Hematopoietic multipotent progenitor cell treated with erythropoietin and hydrocortisone succinate and interleukin-3 and kit ligand, for 15 days (in vitro differentiated cells): ENCODE data around the gene RNF151.
A peak's percentile ranks its signal among the peaks of the same experiment; 100 is the strongest.

Source experiments
- DNase-seq: peaks from one replicate; pipeline ENCODE4 v3.0.0-alpha.2; 2015; ENCODE audit warnings: low spot score

RNF151 gene

DNA sequence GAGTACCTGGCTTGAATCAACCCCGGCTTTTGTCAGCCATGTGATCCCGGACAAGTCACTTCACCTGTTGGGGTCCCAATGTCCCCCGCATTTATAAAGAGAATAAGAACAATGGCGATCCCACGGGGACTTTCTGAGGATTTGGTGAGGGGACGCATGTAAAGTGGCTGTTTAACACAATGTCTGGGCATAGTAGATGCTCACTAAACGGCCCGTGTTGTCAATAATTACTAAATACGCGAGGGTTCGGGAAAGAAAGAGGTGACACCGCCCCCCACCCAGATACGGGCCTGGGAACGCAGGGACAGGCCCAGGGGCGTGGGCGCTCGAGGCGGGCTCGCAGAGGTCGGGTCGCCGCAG lies 24.9 kb downstream of the RNF151 start:
- no peak for DNase-seq

- DNase-seq = peak; percentile 96
Observed at GRCh38 chr16:1991948-1992703, 25.5 kb downstream of the RNF151 start.

DNA sequence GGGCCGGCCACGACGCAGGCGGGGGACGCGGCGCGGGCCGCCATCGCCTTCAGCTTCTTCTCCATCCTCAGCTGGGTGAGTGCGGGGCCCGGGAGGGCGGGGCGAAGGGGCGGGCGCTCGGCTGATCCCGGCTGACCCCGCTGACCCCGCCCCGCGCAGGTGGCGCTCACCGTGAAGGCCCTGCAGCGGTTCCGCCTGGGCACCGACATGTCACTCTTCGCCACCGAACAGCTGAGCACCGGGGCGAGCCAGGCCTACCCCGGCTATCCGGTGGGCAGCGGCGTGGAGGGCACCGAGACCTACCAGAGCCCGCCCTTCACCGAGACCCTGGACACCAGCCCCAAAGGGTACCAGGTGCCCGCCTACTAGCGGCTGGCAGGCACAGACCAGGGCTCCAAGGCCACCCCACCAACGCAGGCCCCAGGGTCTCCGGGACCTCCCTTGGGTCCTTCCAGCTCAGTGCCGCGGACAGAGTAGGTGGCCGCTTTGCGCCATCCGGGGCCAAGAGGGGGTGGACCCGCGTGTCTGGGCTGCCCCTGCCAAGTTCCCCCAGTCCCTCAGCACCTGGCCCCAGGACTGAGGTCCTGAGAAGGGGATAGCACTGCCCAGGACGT lies 26.2 kb downstream of the RNF151 start:
- DNase-seq = no peak

DNA sequence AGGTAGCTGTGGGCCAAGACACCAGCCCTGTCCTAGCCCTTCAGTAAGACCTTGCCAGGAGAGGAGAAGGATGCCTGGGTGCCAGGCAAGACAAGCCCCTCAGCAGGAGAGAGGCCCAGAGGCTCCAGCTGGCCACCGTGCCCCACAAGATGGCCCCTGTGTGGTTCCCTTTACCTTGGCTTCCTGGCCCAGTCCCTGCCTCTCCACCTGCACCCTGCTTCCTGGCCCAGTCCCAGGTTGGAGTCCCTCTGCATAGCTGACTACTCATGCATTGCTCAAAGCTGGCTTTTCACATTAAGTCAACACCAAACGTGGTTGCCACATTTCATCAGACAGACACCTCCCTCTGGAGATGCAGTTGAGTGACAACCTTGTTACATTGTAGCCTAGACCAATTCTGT lies 27.1 kb downstream of the RNF151 start:
- DNase-seq = no peak

DNA sequence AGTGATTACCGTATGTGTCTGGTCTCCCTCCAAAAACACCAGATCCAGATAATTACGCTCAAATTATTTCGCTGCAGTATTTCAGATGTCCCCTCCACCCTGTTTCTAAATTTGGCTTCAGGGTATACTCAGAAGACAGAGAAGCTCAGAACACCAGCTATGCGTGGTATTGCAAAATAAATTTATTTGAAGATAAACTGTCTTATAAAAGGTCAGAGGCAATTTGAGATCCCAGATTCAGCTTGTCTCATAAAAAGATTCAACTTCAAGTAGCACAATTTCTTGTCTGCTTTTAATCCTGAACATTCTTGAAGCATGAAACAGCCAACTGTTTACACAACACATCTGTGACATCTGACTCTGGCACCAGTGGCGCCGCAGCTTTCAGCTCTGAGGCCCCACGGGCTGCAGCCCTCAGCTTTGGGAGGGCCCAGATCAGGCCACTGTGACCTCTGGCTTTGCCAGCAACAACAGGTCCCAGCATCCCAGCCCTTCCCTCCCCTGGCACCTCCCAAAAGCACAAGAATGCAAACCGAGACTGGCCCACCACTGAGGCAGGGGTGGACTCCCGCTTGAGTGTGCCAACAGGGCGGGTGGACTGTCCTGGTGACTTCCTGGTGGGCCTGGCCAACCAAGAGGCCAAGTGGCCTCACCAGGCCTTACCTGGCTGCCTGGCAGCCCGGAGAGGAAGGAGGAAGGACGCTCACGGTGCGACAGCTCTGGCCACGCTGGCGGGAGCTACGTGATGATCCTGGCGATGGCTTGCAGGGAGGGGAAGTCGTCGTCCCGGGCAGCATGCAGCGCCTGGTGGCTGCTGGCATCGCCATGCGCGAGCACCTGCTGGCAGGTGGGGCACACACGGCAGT lies 31.1 kb downstream of the RNF151 start:
- DNase-seq = no peak

DNA sequence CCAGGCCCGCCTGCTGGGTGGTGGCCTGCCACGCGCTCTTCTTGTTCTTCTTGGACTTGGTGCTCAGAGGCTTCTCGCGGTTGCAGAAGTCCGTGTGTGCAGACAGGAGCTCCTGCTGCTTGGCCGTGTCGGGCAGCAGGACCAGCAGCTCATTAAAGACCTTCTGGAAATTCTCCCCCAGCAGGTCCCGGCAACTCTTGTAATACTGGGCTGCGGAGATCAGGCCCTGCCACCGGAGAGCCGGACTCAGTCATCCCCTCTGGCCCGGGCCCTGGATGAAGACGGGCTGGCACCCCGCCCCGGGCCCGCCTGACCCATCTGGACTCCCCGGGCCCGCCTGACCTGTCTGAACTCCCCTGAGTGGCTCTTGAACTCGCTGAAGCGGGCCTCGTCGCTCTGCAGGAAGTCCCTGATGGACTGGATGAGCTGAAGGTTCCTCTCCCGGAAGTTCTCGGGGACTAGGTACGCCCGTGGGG lies 31.7 kb downstream of the RNF151 start:
- no peak for DNase-seq

DNA sequence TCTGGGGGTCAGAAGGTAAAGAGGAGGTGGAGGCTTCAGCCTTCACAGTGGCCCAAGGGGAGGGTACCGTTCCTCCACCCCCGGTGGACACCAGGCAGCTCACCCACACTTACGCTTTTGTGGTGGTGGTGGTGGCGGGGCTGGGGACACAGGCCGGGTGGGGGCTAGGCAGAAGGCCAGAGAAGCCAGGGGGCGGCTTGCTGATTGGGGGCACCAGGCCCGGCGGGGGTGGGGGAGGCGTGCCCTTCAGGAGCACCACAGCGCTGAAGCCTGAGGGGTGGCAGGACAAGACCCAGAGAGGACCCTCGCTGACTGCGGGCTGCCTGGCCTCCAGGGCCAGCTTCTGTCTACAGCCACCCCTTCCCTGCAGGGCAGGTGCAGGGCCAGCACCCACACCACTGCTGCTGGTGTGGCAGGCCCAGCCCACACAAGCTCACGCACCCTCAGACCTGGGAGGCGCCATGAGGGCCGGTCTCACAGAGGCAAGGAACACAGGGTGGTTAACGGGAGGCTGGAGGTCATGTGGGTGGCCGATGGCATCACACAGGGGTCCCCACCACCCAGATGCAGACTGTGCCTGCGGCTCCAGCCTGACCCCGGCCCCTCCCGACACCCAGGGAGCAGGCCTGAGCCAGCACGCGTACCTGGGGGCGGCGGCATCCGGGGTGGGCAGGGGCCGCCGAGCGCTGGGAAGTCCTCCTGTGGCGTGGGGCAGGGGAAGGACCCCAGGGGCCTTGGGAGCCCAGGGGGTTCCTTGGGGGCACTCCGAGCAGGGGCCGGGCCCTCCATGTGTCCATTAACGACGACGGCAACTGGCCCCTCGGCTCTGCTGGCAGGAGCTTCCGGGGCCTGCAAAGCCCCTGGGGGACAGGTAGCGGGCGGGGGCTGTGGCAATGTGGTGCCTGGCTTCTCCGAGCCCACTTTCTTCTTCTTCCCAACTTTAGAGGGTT lies 32.5 kb downstream of the RNF151 start:
- no peak for DNase-seq

DNA sequence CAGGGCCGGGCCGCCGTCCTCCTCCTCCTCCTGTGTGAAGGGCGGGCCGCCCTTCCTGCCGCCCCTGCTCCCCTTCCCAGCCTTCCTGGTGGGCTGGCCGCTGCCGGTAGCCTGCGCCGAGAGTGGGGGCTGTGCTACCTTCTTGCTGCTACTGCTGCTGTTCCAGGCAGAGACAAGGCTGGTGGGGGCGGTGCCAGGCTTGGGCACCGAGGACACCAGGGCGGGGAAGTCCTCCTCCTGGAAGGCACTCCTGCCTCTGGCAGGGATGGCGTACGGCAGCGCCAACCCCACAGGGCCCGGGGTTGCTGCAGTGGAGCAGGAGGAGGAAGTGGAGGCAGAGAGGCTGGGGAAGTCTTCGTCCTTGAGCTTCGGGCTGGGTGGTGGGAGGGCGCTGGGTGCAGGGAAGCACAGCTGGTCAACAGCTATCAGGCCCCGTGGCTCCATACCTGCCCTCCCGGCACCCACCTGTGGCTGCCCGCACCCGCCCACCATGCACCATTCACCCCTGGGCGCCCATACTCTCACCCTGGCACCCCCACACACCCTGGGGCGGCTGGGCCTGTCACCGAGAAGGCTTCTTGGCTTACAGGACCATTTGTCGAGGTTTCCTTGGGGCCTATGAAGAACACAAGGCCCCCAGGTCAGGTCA lies 33.3 kb downstream of the RNF151 start:
- no peak for DNase-seq

- no peak for DNase-seq
Observed at GRCh38 chr16:2001035-2001434, 34.4 kb downstream of the RNF151 start.

GRCh38 chr16:2001456-2002355 lies 35.0 kb downstream of the RNF151 start:
- no peak for DNase-seq

GRCh38 chr16:2002406-2003230 lies 36.0 kb downstream of the RNF151 start:
- no peak for DNase-seq

DNA sequence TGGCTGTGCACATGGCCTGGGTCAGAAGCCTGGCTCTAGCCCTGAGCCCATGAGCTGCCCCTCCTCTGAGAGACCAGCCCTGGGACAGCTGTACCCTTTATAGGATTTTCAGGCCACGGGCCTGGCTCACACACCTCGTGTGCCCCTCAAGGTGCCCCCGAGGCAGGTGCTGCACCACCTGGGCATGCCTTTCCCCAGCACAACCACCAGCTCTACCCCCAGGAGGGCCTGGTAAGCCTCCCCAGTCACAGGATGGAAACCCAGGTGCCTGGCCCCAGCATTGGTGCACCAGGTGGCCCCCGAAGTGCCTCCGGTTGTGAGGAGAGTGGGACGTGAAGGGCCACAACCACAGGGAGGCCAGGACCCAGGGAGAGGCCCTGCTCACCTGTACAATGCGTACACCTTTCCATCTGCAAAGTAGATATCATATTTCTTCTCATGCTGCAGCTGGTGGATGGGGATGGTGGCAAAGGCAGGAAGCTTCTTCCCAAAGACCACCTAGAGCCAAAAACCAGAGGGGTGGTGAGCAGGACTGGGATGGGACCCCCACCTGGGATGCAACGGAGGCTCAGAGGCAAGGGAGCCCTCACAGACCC lies 36.7 kb downstream of the RNF151 start:
- DNase-seq = no peak

DNA sequence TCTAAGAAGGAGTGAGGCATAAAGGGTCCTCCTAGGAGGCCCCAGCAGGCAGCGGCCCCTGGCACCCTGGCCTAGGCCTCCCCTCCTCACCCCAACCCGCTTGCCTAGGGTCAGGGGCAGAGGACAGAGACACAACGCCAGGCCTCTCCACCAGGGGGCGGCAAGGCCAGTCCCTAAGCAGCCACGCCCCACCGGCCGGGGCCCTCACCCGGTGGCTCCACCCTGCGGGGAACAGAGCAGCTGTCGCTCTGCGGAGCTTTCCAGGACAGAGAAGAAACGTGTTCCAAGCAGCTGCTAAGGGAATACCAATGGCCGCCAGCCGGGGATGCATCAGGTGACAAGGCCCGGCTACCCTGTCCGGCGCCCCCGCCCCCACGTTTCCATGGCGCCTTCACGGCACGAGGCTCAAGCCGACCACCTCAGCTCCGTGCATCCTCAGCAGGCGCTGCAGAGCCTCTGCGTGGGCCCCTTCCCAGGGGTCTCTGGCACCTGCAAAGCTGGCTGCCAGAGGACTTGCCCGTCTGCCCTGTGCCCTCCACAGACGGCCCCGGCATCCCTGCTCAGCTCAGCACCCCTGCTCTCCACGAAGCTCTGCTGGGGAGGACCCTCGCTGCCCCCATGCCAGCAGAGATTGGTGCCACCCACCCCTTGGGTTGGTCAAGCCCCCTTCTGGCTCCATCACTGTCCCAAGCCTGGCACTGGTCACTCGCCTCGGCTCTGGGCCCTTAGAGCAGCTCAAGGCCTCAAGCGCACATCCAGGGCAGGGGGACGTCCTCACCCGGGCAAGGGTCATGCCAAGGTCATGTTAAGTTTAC lies 37.4 kb downstream of the RNF151 start:
- peak; percentile 92 for DNase-seq

DNA sequence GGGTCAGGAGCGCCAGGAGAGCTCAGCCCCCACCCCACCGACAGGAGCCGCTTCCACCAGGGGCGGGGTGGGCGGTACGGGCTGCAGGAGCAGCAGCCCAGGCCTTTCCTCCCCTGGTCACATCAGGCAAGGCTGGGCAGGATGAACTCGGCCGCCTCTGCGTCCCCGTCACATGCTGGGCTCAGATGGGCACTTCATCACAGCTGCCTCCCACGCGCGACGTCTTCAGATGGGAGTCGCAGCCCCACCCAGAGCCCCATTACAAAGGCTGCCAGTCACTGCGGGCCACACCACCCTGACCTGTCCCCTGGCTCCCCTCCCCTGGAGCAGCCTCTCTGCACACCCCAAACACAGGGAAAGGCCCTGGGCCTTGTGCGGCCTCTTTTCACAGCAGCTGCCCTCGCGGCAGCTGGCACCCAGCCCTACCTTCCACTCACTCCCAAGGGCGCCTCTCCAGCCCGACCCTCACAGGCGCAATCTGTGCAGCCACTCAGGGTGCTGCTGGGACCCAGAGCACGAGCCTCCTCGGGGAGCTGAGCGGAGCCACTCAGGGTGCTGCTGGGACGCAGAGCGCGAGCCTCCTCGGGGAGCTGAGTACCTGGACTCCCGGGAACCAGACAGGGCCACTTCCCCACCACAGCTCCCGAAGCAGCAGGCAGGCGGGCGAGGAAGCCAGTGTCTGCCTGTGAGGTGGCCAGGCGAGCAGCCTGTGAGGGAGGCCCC lies 38.3 kb downstream of the RNF151 start:
- DNase-seq = no peak

- peak; percentile 58 for DNase-seq
Observed at GRCh38 chr16:2005646-2006045, 39.0 kb downstream of the RNF151 start.

GRCh38 chr16:2006317-2006716 lies 39.7 kb downstream of the RNF151 start:
- DNase-seq = no peak
